KG1 (cell line): Measurements from ENCODE around the gene SH3YL1.
"Not testable (repeated sequence)": the region's sequence is repeated elsewhere in the genome, so short reads cannot be mapped to it uniquely, and the experiment has no call there.

Experiments
- DNase-seq: peaks from one replicate; lab custom pipeline; 2025; lab: John Stamatoyannopoulos, UW

The SH3YL1 gene

GRCh38 chr2:179886-180285 is 83.9 kb downstream of the SH3YL1 start:
- no peak for DNase-seq

DNA sequence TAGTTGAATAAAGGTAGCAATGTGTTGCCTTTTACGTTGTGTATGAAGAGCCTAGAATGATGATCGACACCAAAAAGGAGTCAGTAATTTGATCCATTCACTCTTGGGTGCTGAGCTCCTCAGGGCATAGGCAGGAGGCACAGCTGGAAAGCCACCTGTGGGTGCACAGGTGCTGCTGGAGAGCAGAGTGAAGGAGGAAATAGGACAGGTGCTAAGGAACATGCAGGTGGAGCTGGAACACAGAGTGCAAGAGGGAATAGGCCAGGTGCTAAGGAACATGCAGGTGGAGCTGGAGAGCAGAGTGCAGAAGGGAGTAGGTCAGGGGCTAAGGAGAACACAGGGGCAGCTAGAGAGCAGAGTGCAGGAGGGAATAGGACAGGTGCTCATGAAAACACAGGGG is 86.1 kb downstream of the SH3YL1 start:
- no peak for DNase-seq

DNA sequence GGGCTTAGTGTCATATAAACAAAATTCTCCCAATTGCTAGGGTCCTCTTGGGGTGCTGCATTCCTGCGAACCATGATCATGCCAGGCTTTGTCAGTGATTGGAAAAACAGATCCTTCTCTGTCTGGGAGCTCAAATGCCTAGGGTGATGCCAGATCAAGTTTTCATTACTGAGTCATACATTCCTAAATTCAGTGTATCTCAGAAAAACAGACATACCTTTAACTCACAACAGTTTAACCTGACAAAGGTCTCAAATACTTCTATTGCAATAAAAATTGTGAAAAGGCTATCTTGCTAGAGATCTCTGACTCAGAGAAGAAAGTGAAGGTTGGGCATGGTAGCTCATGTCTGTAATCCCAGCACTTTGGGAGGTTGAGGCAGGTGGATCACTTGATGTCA is 86.9 kb downstream of the SH3YL1 start:
- DNase-seq = no peak

GRCh38 chr2:175880-176820 is 87.7 kb downstream of the SH3YL1 start:
- DNase-seq = no peak

DNA sequence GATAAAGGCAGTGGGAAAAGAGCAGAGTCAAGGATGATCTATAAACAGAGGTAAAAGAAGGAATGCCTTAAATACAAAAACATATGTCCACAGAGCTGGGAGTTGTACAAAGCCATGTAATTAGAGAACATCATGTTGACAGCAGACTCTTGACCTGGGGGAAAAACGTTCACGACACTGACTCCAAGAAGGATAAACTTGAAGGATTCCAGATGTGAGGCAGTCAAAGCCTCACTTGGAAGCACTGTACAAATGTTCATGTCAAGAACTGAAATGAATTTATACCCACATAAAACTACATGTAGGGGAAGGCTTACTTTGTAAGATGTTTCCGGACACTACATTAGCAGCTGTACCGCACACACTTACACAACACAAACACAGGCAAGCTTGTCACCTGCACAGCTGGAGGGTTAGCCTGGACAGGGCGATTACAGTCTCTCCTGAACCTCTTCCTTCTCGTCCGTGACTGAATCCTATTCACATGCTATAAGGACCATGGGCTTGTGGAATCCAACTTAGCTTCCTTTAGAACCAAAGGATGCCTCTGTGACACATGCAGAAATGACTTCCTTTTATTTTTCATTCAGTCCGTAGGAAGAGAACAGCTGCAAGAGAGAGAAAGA is 88.6 kb downstream of the SH3YL1 start:
- no peak for DNase-seq

- not testable (repeated sequence) for DNase-seq
Observed at GRCh38 chr2:172120-172519, 91.7 kb downstream of the SH3YL1 start.

GRCh38 chr2:169741-170140 is 94.1 kb downstream of the SH3YL1 start:
- DNase-seq = no peak
